ENCODE measurements around the gene TEX26. TPM values are rescaled to one million over a fixed set of nuclear protein-coding genes. Genes with fewer than 3 reads are reported as not detected.

Gene TEX26
- total RNA-seq, 2 donors from 2014 or later: not detected

DNA sequence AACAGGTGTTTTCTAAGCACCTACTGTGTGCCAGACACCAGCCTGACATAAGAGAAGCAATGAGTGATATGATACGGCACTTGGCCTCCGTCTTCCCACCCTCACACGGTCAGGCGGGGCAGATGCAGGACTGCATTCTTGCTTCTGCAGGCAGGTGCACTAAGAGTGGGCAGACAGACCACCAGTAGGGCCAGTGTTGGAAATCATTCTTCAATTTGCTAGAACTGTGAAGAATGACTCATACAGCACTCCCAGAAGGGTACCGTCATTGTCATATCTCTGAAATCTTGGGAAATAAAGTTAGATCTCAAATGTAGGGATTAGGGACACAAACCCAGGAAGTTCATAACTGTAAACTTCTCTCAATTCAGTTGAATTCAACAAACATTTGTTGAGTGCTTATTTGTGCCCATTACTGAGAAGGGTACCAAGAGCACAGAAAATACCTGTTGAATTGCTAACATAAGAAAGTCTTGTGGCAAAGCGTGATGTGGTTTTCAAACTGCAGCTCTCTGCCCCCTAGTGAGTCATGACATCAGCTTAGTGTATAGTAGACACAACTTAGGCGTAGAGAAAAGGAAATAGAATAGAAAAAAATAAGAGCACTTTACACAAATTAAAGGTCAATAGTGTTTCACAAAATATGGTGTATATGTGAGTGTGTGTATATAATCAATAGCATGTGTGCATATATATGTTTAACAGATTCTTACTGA is 76.1 kb downstream of the TEX26 start:
- Histone ChIP-seq H3K9me3 (no peaks in the 10 kb centered on the region), H3K9ac (ENCODE audit: low read depth in 2 of 2, low read length in 2 of 2) (no peak overlapping the region), H3K4me3 (no peak overlapping the region), H3K36me3 (no peaks in the 10 kb centered on the region), H3K27ac (no peak overlapping the region), H3K4me1 (no peaks in the 10 kb centered on the region), H3K27me3 (no peaks in the 10 kb centered on the region)
- intact Hi-C loops (cut with DNase I): no loop called here
- TF ChIP-seq, protein P1, sequence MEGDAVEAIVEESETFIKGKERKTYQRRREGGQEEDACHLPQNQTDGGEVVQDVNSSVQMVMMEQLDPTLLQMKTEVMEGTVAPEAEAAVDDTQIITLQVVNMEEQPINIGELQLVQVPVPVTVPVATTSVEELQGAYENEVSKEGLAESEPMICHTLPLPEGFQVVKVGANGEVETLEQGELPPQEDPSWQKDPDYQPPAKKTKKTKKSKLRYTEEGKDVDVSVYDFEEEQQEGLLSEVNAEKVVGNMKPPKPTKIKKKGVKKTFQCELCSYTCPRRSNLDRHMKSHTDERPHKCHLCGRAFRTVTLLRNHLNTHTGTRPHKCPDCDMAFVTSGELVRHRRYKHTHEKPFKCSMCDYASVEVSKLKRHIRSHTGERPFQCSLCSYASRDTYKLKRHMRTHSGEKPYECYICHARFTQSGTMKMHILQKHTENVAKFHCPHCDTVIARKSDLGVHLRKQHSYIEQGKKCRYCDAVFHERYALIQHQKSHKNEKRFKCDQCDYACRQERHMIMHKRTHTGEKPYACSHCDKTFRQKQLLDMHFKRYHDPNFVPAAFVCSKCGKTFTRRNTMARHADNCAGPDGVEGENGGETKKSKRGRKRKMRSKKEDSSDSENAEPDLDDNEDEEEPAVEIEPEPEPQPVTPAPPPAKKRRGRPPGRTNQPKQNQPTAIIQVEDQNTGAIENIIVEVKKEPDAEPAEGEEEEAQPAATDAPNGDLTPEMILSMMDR (IDR thresholded peaks at IDR 0.05): no peak
- no peak for DNase-seq

DNA sequence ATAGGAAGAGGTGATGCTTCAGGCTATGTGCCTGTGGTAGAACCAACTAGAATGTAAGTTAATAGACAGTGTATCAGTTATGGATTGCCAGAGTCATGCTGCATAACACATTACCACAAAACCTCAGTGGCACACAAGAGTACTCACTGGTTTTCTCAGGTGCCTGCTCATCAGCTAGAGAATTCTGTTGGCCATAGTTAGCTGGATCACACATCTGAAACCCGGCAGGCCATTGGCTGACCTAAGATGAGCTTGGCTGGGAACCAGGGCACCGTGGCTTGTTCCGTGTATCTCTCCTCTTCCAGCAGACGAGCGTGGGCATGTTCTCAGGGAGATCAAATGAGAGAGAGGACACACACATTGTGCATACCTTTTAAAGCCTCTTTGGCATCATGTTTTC is 76.7 kb downstream of the TEX26 start:
- H3K36me3 ChIP-seq: no peaks in the 10 kb centered on the region
- H3K9ac ChIP-seq (ENCODE audit: low read depth in 2 of 2, low read length in 2 of 2): no peak overlapping the region
- DNase-seq: no peak
- H3K4me1 ChIP-seq: no peaks in the 10 kb centered on the region
- H3K27ac ChIP-seq: no peak overlapping the region
- H3K9me3 ChIP-seq: no peaks in the 10 kb centered on the region
- intact Hi-C loops (cut with DNase I): no loop called here
- H3K4me3 ChIP-seq: no peak overlapping the region
- no peaks in the 10 kb centered on the region for H3K27me3 ChIP-seq
- TF ChIP-seq, protein P1 (IDR thresholded peaks at IDR 0.05): no peak

DNA sequence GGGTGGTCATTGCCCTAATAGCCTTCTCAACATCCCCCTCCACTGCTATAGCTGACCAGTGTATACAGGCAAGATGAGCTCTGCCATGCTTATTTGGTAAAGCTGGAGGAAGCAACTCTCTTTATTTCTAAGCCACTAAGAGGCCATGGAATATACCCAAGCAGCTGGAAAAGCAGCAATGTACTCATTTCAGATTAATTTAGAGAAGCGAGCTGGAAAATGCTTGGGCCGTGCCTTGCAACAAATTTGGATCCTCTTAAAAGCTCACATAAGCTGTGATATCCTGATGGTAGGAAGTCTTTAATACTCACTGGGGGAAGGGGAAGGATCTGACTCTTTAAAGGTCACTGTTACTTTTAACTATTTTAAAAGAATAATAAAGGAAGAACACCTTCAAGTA is 77.8 kb downstream of the TEX26 start:
- TF ChIP-seq, protein P1 (IDR thresholded peaks at IDR 0.05): no peak
- no peak overlapping the region for H3K9ac ChIP-seq (ENCODE audit: low read depth in 2 of 2, low read length in 2 of 2)
- DNase-seq: no peak
- H3K27ac ChIP-seq: no peak overlapping the region
- no peaks in the 10 kb centered on the region for H3K4me1 ChIP-seq
- H3K27me3 ChIP-seq: no peaks in the 10 kb centered on the region
- no peaks in the 10 kb centered on the region for H3K9me3 ChIP-seq
- intact Hi-C loops (cut with DNase I): no loop called here
- H3K36me3 ChIP-seq: no peaks in the 10 kb centered on the region
- no peak overlapping the region for H3K4me3 ChIP-seq

DNA sequence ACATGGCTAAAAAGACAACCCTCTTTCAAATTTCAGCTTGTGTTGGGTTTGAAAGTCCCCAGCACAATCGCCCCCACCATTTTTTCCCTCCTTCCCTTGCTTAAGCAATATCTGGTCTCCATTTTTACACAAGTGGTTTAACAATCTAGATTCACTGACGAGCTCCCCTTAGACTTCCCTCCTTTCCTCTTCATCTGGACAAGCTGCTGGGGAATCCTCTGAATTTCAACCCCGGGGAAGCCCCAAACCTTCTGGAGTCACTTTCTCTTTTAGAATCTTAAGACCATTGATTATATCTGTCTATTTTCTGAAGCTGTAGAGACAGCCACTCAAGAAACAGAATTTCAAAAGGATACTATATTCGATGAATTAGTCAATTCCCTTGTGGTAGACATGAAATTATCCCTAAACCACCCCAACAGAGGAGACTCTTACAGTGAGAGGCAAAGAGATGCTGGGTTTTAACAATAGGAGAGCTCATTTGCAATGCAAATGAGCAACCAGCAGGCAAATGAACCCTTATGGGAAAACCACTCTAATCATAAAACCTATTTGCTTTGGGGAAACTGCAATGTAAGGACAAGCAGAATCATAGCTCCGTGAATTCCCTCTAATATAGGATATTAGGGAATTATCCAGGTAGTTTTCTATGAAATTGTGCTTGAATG is 78.9 kb downstream of the TEX26 start:
- Histone ChIP-seq H3K27me3 (no peaks in the 10 kb centered on the region), H3K9me3 (no peaks in the 10 kb centered on the region), H3K9ac (ENCODE audit: low read depth in 2 of 2, low read length in 2 of 2) (no peak overlapping the region), H3K4me3 (no peak overlapping the region), H3K4me1 (no peaks in the 10 kb centered on the region), H3K27ac (no peak overlapping the region), H3K36me3 (no peaks in the 10 kb centered on the region)
- no peak for DNase-seq
- TF ChIP-seq, protein P1 (IDR thresholded peaks at IDR 0.05): no peak
- intact Hi-C loops (cut with DNase I): no loop called here

DNA sequence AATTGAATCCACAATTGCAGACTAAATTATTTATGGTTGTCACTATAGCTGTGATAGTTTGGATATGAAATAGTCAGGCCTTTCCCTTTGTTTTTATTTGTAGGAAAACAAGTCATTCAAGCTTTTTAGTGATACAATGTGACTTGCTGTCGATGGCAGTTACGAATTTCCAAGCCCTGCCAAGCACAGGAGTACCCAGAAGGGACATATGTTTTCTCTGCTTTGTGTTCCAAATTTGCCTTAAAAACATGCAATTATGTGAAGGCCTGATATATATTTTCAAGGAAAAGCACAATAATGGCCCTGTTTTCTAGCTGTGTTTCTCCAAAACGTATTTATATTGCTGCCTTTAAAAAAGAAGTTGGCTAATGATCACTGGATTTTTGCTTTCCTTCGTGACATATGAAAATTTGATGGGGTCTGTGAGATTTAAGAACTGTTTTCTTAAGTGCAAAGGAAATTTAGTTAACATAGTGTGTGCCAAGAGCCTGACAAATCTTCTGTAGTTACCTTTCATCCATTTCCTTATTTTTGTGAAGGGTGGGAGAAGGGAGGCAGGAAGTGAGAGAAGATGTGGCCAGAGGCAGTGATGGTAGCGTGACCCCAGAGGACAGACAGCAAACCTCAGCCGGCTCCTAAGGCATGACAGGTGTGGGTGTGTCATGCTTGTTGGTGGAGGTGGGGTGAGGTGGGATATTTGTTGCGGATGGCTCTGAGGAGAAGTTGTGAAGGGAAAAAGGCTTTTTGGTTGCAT is 79.6 kb downstream of the TEX26 start:
- H3K9me3 ChIP-seq: no peaks in the 10 kb centered on the region
- no peak overlapping the region for H3K27ac ChIP-seq
- no peaks in the 10 kb centered on the region for H3K4me1 ChIP-seq
- H3K27me3 ChIP-seq: no peaks in the 10 kb centered on the region
- no peak overlapping the region for H3K4me3 ChIP-seq
- H3K9ac ChIP-seq (ENCODE audit: low read depth in 2 of 2, low read length in 2 of 2): no peak overlapping the region
- intact Hi-C loops (cut with DNase I): no loop called here
- no peaks in the 10 kb centered on the region for H3K36me3 ChIP-seq
- DNase-seq: no peak
- TF ChIP-seq, protein P1 (IDR thresholded peaks at IDR 0.05): no peak

Measured in colonic mucosa (tissue), 4 donors.